HG03342 (cell line): Measurements from ENCODE around the gene DOCK9.

ENCODE experiments used
- ATAC-seq: cut with Tn5 transposase; IDR thresholded peaks from one replicate; pipeline ENCODE4 v1.9.1; 2021; ENCODE audit warnings: mild to moderate bottlenecking, moderate library complexity; ENCODE audit not compliant: unreplicated experiment

Gene DOCK9

DNA sequence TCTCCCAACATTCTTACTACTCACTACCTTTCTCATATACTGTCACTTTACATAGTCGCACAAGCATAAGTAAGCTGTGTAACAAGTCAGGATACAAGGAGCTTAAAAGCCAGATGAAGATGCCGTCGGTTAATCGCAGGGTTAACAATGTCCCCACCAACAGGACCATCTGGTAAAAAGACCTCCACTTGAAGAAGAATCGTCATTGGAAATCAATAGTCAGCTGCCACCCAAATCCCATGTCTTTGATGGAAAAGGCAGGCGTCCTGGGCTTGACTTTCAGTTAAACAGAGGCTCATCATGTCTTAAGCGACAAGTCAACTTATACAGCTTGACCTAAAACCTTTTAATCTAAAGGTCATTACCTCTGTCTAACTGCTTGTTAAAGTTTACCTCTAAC is 27.2 kb downstream of the DOCK9 start:
- ATAC-seq = no peak

DNA sequence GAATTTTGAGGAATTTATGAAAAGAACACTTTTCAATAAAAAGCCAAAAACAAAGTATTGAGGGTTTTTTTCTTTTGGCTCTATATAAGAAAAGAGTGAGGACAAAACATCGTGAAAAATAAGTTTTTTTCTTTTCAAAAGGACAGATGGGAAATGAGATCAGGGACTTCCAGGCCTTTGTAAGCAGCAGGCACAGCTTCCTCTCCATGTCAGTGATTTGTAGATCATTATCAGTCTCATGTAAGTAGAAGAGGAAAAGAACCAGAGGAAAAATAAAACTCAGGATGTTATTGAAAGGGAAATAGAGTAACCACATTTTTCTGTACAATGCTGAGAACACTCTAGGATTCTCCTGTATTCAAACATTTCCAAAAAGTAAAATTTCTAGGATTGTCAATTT is 29.9 kb downstream of the DOCK9 start:
- no peak for ATAC-seq

DNA sequence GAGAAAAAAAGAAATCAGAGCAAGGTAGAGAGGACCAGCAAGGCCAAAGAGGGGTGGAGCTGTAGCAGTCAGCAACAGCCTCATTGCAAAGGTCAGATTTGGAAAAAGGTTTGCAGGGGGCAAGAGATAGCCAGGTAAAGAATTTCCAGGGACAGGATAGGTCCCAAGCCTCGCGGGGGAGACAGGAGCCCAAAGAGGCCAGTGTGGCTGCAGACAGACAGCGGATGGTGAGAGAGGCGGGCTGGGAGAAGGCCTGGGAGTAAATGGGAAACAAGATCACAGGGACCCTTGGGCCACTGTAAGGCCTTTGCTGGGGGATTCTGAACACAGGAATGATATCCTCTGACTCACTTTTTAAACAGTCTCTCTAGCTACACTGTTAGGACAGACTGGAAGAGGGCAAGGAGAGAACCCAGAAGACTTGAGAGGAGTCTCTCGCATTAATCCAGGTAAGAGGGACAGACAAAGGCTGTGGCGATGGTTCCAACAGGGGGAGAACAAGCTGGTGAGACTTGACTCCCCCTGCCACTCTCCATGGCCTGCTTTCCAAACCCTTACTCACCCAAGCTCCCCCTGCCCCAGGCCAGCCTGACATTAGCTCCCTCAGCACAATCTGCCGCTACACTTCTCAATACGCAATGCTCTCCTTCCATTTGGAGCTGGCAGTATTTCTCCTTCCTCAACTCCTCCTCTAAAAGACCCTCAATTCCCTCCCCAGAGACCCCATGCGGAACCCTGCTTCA is 31.8 kb downstream of the DOCK9 start:
- ATAC-seq = no peak

DNA sequence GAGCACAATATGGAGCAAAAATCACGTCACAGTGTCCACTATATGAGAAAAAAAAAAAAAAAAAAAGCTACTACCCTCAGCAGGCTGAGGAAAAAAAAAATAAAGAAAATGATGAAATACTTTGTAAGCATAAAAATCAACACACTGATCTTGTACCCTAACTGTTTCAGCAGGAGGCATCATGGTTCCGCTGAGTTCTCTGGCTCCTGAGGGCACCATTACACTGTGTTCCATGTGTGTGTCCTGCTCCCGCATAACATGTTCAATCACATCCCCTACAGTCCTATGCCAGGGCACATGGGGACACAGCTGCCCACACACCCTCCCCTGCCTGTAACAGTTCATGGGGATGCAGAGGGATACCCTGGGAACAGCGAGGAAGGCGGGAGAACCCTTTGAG is 33.5 kb downstream of the DOCK9 start:
- no peak for ATAC-seq

DNA sequence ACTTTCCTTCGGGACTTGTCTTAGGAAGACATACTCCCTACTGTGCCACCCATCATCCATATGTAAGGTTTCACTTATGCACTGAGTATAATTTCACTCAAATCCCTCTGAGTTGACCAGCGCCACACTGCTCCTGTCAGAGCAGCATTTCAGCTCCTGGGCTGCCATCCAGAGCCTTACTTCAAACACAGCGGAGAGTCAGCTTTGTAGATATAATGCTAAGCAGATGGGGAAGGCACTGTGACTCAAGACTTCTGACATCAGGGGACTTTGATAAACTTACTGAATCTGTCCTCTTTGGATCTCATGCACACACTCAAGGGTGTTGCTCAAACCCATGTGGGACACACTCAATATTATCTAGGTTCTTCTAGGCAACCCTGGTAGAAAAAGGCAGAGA is 34.9 kb downstream of the DOCK9 start:
- ATAC-seq = no peak

DNA sequence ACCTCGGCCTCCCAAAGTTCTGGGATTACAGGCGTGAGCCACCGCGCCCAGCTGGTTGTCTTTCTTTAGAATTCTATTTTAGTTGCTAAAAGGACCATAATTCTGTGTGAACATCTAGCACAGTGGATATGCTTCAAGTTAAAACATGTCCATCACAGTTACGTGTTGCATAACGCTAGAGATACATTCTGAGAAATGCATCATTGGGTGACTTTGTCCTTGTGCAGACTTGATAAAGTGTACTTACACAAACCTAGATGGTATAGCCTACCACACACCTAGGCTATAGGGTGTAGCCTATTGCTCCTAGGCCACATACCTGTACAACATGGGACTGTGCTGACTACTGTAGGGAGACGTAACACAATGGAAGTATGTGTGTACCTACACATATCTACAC is 35.4 kb downstream of the DOCK9 start:
- ATAC-seq = no peak

DNA sequence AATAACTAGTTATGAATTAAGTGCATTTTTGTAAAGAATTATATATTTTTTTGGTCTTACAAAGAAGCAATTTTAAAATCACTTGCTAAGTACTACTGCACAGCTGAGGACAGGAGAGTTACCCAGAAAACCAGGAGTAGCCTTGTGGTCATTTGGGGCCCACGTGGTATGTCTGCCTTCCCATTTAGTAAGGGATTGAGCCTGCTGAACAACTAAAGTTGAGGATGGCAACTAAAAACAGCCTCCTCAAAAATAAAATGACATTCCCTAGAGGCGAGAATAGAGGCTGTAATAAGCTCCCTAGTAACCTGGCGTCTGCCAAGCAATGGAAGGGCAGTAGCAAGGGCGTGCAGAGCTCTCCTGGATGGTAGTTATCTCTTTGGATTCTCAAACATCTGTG is 36.3 kb downstream of the DOCK9 start:
- no peak for ATAC-seq

DNA sequence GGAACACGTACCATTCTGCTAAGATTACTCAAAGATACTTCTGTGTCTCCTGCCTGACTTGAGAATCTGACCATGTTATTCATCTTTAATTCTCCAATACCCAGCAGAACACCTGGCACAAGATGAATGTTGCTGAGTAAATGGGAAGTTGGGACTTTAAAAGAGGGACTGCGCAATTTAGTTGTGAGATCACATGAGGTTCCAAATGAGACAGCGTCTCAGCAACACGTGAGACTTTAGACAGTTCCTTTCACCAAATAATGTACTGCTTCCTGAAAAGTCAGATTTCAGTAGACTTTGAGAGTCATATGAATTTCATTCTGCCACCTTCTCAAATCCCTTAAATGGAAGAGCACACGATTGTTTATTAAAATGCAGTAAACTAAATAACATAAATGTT is 36.7 kb downstream of the DOCK9 start:
- ATAC-seq = no peak

DNA sequence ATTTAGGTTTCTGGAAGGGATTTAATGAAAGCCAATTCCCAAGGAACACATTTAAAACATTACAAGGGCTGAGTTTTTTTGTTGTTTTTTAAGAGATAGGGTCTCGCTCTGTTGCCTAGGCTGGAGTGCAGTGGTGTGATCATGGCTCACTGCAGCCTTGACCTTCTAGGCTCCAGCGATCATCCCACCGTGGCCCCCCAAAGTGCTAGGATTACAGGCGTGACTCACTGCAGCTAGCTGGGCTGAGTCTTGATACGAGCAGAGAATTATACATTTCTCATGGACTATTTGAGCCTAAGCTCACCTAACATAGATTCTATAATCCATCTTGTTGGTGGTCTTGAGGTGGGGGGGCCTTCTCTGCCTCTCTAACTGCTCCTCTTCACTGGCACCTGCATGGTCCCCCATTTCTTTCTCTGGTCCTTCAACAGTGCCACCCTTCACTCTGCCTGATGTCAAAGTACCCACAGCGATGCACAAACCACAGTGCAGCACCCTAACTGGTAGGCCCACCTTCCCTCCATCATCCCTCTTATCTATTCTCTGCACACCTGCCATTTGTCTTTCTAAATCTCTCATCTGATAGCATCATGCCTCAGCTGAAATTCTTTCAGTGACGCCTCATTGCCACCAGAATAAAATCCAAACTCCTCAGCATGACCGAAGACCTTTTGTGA is 37.4 kb downstream of the DOCK9 start:
- no peak for ATAC-seq

DNA sequence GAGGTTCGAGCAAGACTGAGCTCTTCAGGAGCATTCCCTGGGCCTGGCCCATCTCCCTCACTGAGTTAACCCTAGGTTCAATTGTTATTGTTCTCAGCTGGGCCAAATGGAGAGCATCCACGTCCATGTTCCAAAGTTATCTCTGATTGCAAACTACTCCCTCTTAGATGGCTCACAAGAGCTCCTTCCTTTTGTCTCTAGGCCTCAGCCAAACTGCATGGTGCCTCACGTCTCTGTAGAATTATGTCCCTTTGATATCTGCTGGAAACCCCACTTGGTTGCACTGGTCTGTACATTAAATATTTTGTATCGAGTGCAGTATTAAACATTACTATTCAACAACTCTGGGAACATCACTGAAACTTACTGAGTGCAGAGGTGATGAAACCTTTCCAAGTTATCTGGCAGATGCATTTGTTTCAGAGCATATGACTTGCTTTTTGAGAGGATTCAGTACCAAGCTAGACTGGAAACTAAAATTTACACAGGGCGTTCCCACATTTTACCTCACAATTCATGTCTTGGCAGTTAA is 38.1 kb downstream of the DOCK9 start:
- ATAC-seq = no peak

DNA sequence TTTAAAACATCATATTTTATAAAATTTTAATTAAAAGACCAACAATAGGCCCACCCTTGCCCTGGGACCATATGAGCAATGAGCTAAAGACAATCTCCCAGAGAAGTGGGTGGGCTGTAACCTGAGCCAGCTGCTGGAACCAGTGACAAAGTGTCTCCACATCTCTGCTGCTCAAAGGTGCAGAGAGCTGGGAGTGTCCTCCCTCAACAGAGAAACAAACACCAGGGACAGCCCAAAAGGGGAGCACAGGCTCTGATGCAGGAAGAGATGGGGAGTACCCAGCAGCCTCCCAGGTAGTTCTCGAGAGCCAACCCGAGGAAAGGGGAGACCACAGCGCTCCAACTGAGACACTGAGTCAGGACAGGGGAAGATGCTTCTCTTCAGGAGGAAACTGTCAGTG is 39.1 kb downstream of the DOCK9 start:
- no peak for ATAC-seq

DNA sequence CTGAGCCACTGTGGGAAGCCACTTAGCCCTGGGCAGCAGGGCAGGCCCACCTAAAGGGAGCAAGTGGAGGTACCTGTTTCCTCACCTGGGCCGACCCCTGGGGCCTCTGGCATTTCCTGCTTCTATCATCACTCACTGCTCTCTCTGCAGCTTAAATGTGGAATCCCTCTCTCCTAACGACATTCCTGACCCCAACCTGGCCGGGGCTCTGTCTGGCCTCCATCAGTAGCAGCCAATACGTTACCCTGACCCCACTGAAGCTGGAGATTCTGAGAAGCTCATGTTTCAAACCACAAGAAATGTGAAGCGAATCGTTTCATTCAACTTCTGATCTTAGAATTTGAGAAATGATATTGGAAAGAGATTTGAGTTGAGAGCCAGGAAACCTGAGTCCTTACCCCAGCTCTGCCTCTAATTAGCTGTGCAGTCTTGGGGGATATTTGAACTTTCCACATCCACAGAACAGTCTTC is 39.9 kb downstream of the DOCK9 start:
- no peak for ATAC-seq

DNA sequence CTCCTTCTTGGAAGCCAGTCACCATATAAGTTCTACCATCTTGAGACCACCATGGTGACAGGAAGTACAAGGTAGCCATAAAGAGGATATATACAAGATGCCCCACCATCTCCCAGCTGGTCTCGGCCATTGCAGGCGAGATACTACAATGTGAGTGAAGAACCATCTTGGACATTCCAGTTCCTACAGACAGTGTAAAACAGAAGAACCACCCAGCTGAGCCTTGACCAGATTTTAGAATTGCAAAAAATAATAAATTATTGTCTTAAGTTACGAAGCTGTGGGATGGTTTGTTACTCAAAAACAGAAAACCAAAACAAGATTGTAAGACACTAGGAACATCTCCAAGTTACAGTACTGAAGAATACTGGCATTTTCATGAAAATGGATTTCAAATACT is 43.6 kb downstream of the DOCK9 start:
- no peak for ATAC-seq

DNA sequence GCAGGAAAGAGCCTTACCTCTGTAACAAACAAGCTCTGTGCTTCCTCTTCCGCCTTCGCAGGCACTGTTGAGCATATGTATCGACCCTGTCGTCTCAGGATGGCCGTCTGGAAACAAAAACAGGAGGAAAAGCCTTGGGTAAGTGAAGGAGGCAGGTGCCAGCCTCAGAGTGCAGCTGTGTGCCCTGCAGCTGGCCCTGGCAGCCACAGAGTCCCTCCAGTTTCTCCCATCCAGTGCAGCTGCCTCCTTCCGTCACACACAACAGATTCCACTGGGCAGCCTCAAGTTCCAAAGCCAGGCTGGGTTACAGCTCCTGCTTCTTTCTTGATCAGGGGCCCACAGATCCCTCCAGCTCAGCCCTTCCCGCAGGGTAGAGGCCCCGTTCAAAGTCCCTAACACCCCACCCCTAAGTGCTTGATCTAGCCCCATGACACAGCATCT is 47.7 kb downstream of the DOCK9 start:
- ATAC-seq = no peak

DNA sequence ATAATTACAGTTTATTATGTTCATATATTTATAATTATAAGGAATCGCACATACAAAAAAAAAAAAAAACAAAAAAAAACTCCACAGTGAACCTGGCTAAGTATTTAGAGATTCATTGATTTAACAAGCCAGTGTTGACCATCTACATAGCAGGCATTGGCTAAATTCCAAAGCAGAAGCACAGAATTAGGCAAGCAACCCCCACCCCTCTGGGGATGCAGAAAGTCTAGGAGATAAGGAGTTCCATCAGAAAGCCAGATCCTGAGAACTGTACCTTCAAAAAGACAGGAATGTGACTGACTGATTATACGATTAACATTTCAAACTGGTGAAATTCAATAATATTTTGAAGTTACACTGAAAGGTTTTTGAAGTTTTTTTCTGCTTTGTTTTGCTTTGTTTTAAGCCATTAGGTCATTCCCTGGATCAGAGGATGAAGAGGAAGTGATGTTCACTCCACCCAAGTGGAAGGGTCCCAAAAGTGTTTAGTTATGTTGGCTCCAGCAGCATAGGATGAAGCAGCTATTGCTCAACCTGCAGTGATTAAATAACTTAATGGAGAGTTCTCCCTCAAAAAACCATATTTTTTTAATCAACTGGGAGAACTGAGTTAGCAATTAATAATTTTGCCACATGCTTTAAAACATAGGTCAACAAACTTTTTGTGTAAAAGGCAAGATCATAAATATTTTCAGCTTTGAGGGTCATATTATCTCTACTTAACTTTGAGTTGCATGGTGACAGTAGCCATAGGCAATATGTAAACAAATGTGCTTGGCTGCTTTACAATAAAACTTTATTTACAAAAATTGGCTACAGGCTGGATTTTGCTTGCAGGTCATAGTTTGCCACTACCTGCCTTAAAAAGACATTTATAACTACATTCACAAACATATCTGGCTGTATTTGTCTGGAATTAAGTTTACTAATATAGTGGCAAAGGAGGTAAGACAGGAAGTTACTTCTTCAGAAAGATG is 49.6 kb downstream of the DOCK9 start:
- no peak for ATAC-seq

DNA sequence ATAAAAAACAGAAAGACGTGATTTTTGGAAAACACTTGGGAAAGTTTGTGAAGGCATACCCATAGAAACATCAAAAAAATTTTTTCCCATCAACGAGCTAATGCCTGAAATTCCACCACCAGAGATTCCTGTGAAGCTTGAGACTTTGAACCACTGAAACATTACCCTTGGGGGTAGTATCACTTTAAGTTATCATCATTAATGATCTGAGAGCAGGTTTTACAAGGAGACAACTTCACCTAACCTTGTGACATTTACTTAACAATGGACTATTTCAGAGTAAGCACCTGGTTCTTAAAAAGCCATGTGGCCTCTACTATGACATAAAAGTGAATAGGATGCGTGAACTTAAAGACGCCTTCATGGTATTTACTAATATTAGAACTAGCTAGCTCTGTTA is 51.9 kb downstream of the DOCK9 start:
- no peak for ATAC-seq

DNA sequence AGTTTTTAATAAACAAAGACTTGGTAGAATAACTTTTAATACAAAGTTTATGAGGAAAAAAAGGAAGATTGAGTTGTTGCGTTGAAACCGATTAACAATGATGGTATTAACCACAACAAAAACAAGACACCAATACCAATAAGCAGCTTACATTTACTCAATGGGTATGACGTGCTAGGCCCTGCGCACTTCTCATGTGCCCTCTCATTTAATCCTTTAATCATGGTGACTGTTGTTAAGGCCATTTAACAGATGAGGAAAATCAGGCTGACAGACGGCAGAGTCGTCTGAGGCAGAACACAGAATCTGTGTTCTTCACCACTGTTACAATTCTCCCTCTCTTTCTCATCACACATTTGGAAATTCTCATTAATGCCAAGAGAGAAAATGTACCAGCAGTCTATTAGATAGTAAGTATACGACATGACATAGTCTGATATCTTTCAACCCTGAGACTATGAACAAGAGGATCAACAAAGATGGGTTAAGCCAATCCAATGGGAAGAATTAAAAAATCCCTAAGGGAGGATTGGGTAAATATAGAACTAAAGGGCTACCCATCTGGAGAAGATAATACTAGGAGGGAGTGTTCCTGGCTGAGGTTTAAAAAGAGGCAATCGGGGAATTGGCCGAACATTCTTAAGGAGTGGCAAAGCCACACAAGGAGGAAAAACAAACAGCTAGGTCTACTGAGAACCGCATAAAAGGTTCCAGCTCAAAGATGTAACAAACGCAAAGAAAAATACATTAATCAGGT is 54.0 kb downstream of the DOCK9 start:
- no peak for ATAC-seq

DNA sequence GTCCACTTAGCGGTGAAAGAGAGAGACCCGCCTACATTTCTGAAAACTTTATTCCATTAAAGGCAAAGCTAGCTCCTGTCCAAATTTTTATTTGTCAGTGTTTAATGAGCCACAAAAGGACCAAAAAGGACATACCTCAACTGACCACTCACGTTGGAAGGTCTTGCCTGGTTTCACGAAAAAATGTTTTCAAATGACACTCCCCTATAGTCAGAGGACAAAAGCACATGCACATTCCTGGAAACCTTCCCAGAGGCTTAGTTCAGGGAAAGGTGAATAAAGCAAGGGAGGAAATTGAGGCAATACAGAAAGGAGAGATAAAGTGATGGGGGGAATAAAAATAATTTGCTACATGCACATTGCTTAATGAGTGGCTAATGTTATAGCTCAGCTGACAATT is 55.6 kb downstream of the DOCK9 start:
- no peak for ATAC-seq

DNA sequence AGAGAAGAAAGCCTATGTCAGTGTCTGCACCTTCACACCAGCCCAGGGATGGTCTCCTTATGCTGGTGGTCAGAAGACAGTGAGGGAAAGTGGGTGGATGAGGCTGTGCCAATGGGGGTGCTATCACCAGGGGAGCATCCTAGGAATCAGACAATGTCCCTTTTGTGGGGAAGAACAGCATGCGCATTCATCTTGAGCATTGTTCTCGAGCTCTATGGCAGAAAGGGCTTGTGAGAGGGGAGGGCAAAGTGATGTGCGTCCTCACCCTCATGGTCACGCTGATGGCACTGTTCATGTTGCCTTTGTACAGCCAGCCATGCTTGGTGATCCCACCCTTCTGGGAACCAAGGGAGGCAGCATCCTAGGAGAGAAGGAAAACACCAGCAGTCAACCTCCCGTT is 56.1 kb downstream of the DOCK9 start:
- no peak for ATAC-seq

DNA sequence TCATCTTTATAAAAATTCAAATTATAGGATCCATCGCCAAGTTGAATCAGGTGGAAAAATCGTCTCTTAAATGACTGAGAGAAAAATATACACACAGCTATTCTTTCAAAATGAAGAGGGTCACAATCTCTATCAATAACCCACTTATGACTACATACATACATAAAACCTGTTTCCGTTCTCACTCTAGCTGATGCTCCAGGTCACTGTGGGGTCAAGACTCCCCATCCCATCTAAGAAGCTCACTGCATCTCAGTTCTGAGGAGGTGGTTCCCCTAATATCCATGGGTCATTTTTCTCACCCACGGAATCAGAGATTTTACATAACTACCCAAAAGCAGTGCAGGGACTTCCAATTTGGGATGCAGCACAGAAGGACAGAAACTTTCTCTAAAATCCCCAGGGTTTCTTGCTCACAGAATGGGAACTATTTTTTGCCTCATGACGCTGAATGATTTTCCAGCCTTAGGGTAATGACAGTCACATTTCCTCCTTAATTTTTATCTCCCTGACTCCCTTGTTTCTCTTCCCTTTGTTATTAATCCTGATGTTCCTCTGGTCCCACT is 56.8 kb downstream of the DOCK9 start:
- no peak for ATAC-seq
